GM19351 (cell line): ENCODE measurements around the gene KCNJ6.
"Not testable (repeated sequence)": the region's sequence is repeated elsewhere in the genome, so short reads cannot be mapped to it uniquely, and the experiment has no call there.

Experiments used
- ATAC-seq: cut with Tn5 transposase; IDR thresholded peaks from one replicate; pipeline ENCODE4 v1.9.1; 2021; ENCODE audit warnings: mild to moderate bottlenecking, moderate library complexity; ENCODE audit not compliant: unreplicated experiment

The KCNJ6 gene

GRCh38 chr21:37658817-37659458, 257.3 kb downstream of the KCNJ6 start:
- no peak for ATAC-seq

GRCh38 chr21:37658121-37658816, 258.0 kb downstream of the KCNJ6 start:
- ATAC-seq: no peak

GRCh38 chr21:37656899-37657298, 259.4 kb downstream of the KCNJ6 start:
- no peak for ATAC-seq

- no peak for ATAC-seq
Observed at GRCh38 chr21:37655611-37656300, 260.5 kb downstream of the KCNJ6 start.

GRCh38 chr21:37654596-37654995, 261.7 kb downstream of the KCNJ6 start:
- ATAC-seq: no peak

- ATAC-seq: no peak
Observed at GRCh38 chr21:37653201-37653600, 263.1 kb downstream of the KCNJ6 start.

GRCh38 chr21:37647781-37648180, 268.5 kb downstream of the KCNJ6 start:
- no peak for ATAC-seq

GRCh38 chr21:37646761-37647160, 269.5 kb downstream of the KCNJ6 start:
- ATAC-seq: not testable (repeated sequence)

GRCh38 chr21:37645848-37646247, 270.4 kb downstream of the KCNJ6 start:
- no peak for ATAC-seq

- ATAC-seq: no peak
Observed at GRCh38 chr21:37644636-37645035, 271.6 kb downstream of the KCNJ6 start.

GRCh38 chr21:37643862-37644261, 272.4 kb downstream of the KCNJ6 start:
- ATAC-seq: not testable (repeated sequence)

- peak; percentile 58 for ATAC-seq
Observed at GRCh38 chr21:37642493-37642892, 273.8 kb downstream of the KCNJ6 start.

GRCh38 chr21:37639756-37640155, 276.5 kb downstream of the KCNJ6 start:
- no peak for ATAC-seq

GRCh38 chr21:37636152-37636860, 280.0 kb downstream of the KCNJ6 start:
- ATAC-seq: no peak

GRCh38 chr21:37631319-37632117, 284.7 kb downstream of the KCNJ6 start:
- ATAC-seq: peak; percentile 83

- ATAC-seq: no peak
Observed at GRCh38 chr21:37630872-37631271, 285.4 kb downstream of the KCNJ6 start.

GRCh38 chr21:37628362-37628761, 287.9 kb downstream of the KCNJ6 start:
- ATAC-seq: no peak

- no peak for ATAC-seq
Observed at GRCh38 chr21:37627561-37627960, 288.7 kb downstream of the KCNJ6 start.

- no peak for ATAC-seq
Observed at GRCh38 chr21:37627074-37627473, 289.2 kb downstream of the KCNJ6 start.

- no peak for ATAC-seq
Observed at GRCh38 chr21:37626320-37626719, 289.9 kb downstream of the KCNJ6 start.

GRCh38 chr21:37623689-37624088, 292.6 kb downstream of the KCNJ6 start:
- no peak for ATAC-seq
